Measurements from ENCODE around the gene MMP17. TPM values are rescaled to one million over a fixed set of nuclear protein-coding genes. Genes with fewer than 3 reads are reported as not detected.

The MMP17 gene
- total and polyA plus RNA-seq, 12 donors: 0.28 to 3.7 (median 1.0) TPM; not detected in 1

DNA sequence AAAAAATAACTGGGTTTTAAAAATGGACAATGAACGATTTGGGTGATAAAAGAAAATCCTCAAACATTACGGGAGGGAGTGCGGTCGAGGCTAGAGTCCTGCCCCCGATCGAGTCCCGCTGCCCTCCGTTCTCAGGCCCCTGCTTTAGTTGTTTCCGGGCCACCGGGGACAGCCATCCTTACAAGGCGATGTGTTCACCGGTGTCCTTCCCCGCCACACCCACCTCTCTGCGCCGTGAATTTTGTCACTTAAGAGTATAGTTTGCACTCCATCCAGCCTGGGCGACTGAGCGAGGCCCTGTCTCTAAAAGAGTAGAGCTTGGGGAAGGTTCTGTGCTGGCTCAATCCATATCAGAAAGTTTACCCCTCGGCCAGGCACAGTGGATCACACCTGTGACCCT is 69.1 kb downstream of the MMP17 start:
- intact Hi-C loops (cut with DNase I): loop anchor here in 5 of 10 donors (2.0 to 10.0 kb wide), 4 partner anchors 32 to 62 kb away; partner anchors contain the start of genes PUS1 (in 2 of the 5) and EP400 (in 1 of the 5)
- H3K27ac ChIP-seq: peak overlapping the region; percentile 94 to 99 (median 98)
- peak overlapping the region in 2 of 10 donors; percentile 70 to 78 for H3K4me3 ChIP-seq
- H3K9me3 ChIP-seq: no peaks in the 10 kb centered on the region
- ATAC-seq: no peak
- peaks cover 19 to 64% (median 49%) of the 10 kb centered on the region in 9 donors for H3K4me1 ChIP-seq
- no peaks in the 10 kb centered on the region for H3K27me3 ChIP-seq
- peak in 1 of 2 donors; percentile 2 for DNase-seq
- 91 to 95% methylated on average over 18 of the region's 18 CpGs for WGBS, 2 donors
- TF ChIP-seq, protein P1, sequence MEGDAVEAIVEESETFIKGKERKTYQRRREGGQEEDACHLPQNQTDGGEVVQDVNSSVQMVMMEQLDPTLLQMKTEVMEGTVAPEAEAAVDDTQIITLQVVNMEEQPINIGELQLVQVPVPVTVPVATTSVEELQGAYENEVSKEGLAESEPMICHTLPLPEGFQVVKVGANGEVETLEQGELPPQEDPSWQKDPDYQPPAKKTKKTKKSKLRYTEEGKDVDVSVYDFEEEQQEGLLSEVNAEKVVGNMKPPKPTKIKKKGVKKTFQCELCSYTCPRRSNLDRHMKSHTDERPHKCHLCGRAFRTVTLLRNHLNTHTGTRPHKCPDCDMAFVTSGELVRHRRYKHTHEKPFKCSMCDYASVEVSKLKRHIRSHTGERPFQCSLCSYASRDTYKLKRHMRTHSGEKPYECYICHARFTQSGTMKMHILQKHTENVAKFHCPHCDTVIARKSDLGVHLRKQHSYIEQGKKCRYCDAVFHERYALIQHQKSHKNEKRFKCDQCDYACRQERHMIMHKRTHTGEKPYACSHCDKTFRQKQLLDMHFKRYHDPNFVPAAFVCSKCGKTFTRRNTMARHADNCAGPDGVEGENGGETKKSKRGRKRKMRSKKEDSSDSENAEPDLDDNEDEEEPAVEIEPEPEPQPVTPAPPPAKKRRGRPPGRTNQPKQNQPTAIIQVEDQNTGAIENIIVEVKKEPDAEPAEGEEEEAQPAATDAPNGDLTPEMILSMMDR (IDR thresholded peaks at IDR 0.05): no peak
- peaks cover 0 to 32% (median 3%) of the 10 kb centered on the region in 9 donors for H3K36me3 ChIP-seq

- intact Hi-C loops (cut with DNase I): loop anchor here in 5 of 10 donors (2.0 to 10.0 kb wide), 4 partner anchors 31 to 63 kb away; partner anchors contain the start of genes PUS1 (in 2 of the 5) and EP400 (in 1 of the 5)
- ATAC-seq (no peak), DNase-seq (peak in 1 of 2 donors; percentile 2)
- peaks cover 0 to 32% (median 3%) of the 10 kb centered on the region in 9 donors for H3K36me3 ChIP-seq
- H3K4me1 ChIP-seq: peaks cover 25 to 70% (median 55%) of the 10 kb centered on the region in 9 donors
- TF ChIP-seq, protein P1 (IDR thresholded peaks at IDR 0.05): no peak
- H3K4me3 ChIP-seq: no peak overlapping the region
- H3K27ac ChIP-seq: peak overlapping the region in 2 of 10 donors; percentile 44 to 94
- no peaks in the 10 kb centered on the region for H3K27me3 ChIP-seq
- no peaks in the 10 kb centered on the region for H3K9me3 ChIP-seq
- WGBS, 2 donors: 83 to 87% methylated on average over 9 of the region's 9 CpGs
Measured at GRCh38 chr12:131897875-131898274, 69.7 kb downstream of the MMP17 start.

DNA sequence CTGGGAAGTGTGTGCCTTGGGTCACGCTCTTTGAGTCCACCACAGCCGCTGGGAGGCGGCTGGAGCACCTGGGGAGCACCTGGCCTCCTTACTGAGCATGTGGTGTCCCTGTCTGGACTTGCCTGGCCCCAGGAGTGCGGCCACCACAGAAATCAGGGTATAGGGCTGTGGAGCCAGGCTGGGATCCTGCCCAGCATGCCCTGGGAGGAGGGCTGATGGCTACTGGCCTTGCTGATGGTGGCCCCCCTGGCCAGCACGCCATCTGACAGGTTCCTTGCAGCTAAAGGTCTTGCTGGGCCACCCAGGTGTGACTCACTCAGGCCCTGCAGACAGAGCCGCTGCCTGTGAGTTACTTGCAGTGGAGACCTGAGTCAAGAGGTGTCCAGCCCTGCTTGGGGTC is 72.2 kb downstream of the MMP17 start:
- WGBS, 2 donors: 98 to 99% methylated on average over 6 of the region's 6 CpGs
- ATAC-seq (no peak), DNase-seq (no peak)
- no peaks in the 10 kb centered on the region for H3K27me3 ChIP-seq
- TF ChIP-seq, protein P1 (IDR thresholded peaks at IDR 0.05): no peak
- peaks cover 0 to 32% (median 3%) of the 10 kb centered on the region in 9 donors for H3K36me3 ChIP-seq
- peaks cover 32 to 94% (median 74%) of the 10 kb centered on the region in 9 donors for H3K4me1 ChIP-seq
- intact Hi-C loops (cut with DNase I): no loop called here
- no peaks in the 10 kb centered on the region for H3K9me3 ChIP-seq
- peak overlapping the region in 4 of 10 donors; percentile 2 to 80 (median 60) for H3K27ac ChIP-seq
- no peak overlapping the region for H3K4me3 ChIP-seq

Other genes with a start within 250 kb of the MMP17 start
- gene SFSWAP, start 117.3 kb upstream of the MMP17 start, total RNA-seq: 10 to 100 TPM; 14.8 to 26.8 (median 19.6) TPM
- gene SFSWAP, start 117.3 kb upstream of the MMP17 start, polyA plus RNA-seq: 10 to 100 TPM; 14.5 to 34.1 TPM
- gene ULK1, start 66.2 kb downstream of the MMP17 start, total RNA-seq: 10 to 100 TPM; 30.2 to 77.7 (median 51.6) TPM
- 10 to 100 TPM; 10.7 to 37.2 TPM for gene ULK1, start 66.2 kb downstream of the MMP17 start, polyA plus RNA-seq
- 10 to 100 TPM in 1 of 10 donors, 1 to 10 TPM in 9; 5.1 to 14.8 (median 7.5) TPM for gene PUS1, start 100.9 kb downstream of the MMP17 start, total RNA-seq
- gene PUS1, start 100.9 kb downstream of the MMP17 start, polyA plus RNA-seq: 10 to 100 TPM; 13.7 to 17.4 TPM
- 10 to 100 TPM; 14.1 to 20.5 (median 19.3) TPM for gene EP400, start 121.5 kb downstream of the MMP17 start, total RNA-seq
- 10 to 100 TPM in 1 of 2 donors, 1 to 10 TPM in 1; 6.6 to 18.9 TPM for gene EP400, start 121.5 kb downstream of the MMP17 start, polyA plus RNA-seq

All from heart right ventricle (tissue), 16 donors.